ENCODE measurements around the gene SECTM1. TPM values are rescaled to one million over a fixed set of nuclear protein-coding genes. Genes with fewer than 3 reads are reported as not detected.

SECTM1 gene
- total and polyA plus RNA-seq, 9 of the 15 experiments (the other 6 are each of a cell fraction or from before 2014, with no cell fraction given), result 0.11 to 0.46 (median 0.18) TPM; not detected in 6

GRCh38 chr17:82292251-82293154 is 41.1 kb downstream of the SECTM1 start (continued):
- TF ChIP-seq ZNF445 (CRISPR knock-in tag; IDR thresholded peaks at IDR 0.05; ENCODE audit: low read depth) (no peak), ZNF311 (CRISPR knock-in tag; IDR thresholded peaks at IDR 0.05) (no peak), CBX5 (IDR thresholded peaks at IDR 0.05; ENCODE audit: borderline replicate concordance, low read depth) (no peak), RBM15 (IDR thresholded peaks at IDR 0.05; ENCODE audit: insufficient read depth, low read length) (no peak), AFF4 (CRISPR knock-in tag; IDR thresholded peaks at IDR 0.05) (no peak), ZNF408 (CRISPR knock-in tag; IDR thresholded peaks at IDR 0.05; ENCODE audit: low read depth) (no peak), DIDO1 (tag; IDR thresholded peaks at IDR 0.05; ENCODE audit: low read depth) (no peak), STAT5B (CRISPR knock-in tag; IDR thresholded peaks at IDR 0.05) (no peak), XRCC3 (IDR thresholded peaks at IDR 0.05) (no peak), ARID3A (IDR thresholded peaks at IDR 0.05; ENCODE audit: borderline replicate concordance, low read depth, low read length) (no peak), TCF3 (CRISPR knock-in tag; IDR thresholded peaks at IDR 0.05) (no peak; the same call in 1 of the 2 replicates), ZNF77 (CRISPR knock-in tag; IDR thresholded peaks at IDR 0.05) (no peak), ATF4 (CRISPR knock-in tag; IDR thresholded peaks at IDR 0.05) (0 out of 2 replicates have a peak, but pooled peaks have one; percentile 11), ZNF766 (CRISPR knock-in tag; conservative IDR thresholded peaks at IDR 0.05) (0 out of 2 replicates have a peak, but pooled peaks have one; percentile 54), DMBX1 (CRISPR knock-in tag; IDR thresholded peaks at IDR 0.05; ENCODE audit: borderline replicate concordance) (peak; percentile 22; the same call in 1 of the 2 replicates), RBFOX2 (IDR thresholded peaks at IDR 0.05; ENCODE audit: low read depth, low read length) (peak; percentile 100), ZNF699 (CRISPR knock-in tag; IDR thresholded peaks at IDR 0.05; ENCODE audit: insufficient replicate concordance) (no peak), CREBBP (IDR thresholded peaks at IDR 0.05; ENCODE audit: low read depth, low read length) (no peak), HMG20A (CRISPR knock-in tag; conservative IDR thresholded peaks at IDR 0.05) (no peak), ZNF175 (CRISPR knock-in tag; IDR thresholded peaks at IDR 0.05; ENCODE audit: low read depth) (no peak), ZKSCAN3 (CRISPR knock-in tag; IDR thresholded peaks at IDR 0.05) (no peak), SUPT5H (IDR thresholded peaks at IDR 0.05) (peak; percentile 97)
